HL-60 (cell line): ENCODE data around the gene ALX4.

Source experiments
- GABPA ChIP-seq: IDR thresholded peaks from 2 replicates; pipeline ENCODE4 v1.6.1; 2012; ENCODE audit warnings: low read depth
- POLR2AphosphoS5 ChIP-seq: IDR thresholded peaks from 2 replicates; pipeline ENCODE4 v1.6.1; 2012; ENCODE audit warnings: low read depth
- REST ChIP-seq: IDR thresholded peaks from 2 replicates; pipeline ENCODE4 v1.6.1; 2012; ENCODE audit warnings: low read depth; ENCODE audit not compliant: insufficient replicate concordance
- TF ChIP-seq, protein P1 (sequence below): IDR thresholded peaks from one replicate; pipeline ENCODE4 v1.5.1; 2011; ENCODE audit warnings: low read length, control low read depth, inconsistent platforms; ENCODE audit not compliant: insufficient read depth

DNA sequence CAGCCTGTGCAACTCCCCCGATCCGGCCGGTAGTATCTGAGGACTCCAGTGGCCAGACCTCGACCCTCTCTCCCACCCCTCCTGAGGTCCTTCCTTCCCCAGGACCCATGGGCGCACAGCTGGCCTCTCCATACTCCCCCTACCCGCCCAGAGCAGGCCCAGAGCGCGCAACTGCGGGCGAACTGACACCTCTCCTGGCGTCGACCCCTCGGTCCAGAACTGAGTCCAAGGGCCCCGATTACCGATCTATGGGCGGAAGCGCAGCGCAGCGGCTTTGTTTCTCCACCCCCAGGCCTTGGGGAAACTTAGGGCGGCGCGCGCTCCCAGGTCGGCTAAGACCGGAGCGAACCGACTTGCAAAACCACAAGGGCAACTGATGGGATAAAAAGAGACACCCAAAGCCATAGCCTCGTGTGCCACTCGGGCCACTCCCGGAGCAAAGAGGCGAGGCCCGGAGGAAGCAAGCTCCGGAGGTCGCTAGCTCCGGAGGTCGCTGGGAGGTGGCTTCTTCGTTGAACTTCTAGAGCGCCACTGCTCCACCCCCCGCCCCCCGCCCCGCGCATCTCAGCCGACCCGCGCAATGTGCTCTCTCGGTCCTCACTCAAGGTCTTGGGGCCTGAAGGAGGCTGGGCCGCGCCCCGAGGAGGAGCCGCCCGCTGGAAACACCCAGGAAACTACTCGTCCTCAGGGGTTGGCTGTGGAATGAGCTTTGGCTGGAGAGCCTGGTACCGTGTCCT lies 9.8 kb upstream of the ALX4 start:
- TF ChIP-seq, protein P1, sequence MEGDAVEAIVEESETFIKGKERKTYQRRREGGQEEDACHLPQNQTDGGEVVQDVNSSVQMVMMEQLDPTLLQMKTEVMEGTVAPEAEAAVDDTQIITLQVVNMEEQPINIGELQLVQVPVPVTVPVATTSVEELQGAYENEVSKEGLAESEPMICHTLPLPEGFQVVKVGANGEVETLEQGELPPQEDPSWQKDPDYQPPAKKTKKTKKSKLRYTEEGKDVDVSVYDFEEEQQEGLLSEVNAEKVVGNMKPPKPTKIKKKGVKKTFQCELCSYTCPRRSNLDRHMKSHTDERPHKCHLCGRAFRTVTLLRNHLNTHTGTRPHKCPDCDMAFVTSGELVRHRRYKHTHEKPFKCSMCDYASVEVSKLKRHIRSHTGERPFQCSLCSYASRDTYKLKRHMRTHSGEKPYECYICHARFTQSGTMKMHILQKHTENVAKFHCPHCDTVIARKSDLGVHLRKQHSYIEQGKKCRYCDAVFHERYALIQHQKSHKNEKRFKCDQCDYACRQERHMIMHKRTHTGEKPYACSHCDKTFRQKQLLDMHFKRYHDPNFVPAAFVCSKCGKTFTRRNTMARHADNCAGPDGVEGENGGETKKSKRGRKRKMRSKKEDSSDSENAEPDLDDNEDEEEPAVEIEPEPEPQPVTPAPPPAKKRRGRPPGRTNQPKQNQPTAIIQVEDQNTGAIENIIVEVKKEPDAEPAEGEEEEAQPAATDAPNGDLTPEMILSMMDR, result no peak
- TF ChIP-seq POLR2AphosphoS5, result no peak
- TF ChIP-seq GABPA, result no peak
- no peak for TF ChIP-seq REST
